ENCODE measurements around the gene DFFA. TPM values are rescaled to one million over a fixed set of nuclear protein-coding genes. Genes with fewer than 3 reads are reported as not detected.

DFFA gene
- total RNA-seq, 1 donor from 2014 or later: 28.6 TPM

GRCh38 chr1:10514490-10515235, 42.3 kb upstream of the DFFA start:
- peak; percentile 68 for TF ChIP-seq CTCF (IDR thresholded peaks at IDR 0.05; ENCODE audit: borderline replicate concordance)
- no peaks in the 10 kb centered on the region for H3K36me3 ChIP-seq
- no peaks in the 10 kb centered on the region for H3K27me3 ChIP-seq (ENCODE audit: low read depth)
- H3K27ac ChIP-seq (replicated peaks): no peak overlapping the region
- no peak for DNase-seq
- intact Hi-C loops (cut with micrococcal nuclease): no loop called here
- H3K4me1 ChIP-seq: peaks cover 73% of the 10 kb centered on the region
- no peak overlapping the region for H3K4me3 ChIP-seq
- no peaks in the 10 kb centered on the region for H3K9me3 ChIP-seq (replicated peaks)

- no peak for DNase-seq
- Histone ChIP-seq H3K27me3 (ENCODE audit: low read depth) (no peaks in the 10 kb centered on the region), H3K36me3 (no peaks in the 10 kb centered on the region), H3K4me1 (peaks cover 66% of the 10 kb centered on the region), H3K27ac (replicated peaks) (no peak overlapping the region), H3K4me3 (no peak overlapping the region), H3K9me3 (replicated peaks) (no peaks in the 10 kb centered on the region)
- intact Hi-C loops (cut with micrococcal nuclease): no loop called here
- no peak for TF ChIP-seq CTCF (IDR thresholded peaks at IDR 0.05; ENCODE audit: borderline replicate concordance)
These were observed 40.9 kb upstream of the DFFA start for GRCh38 chr1:10513199-10513598.

GRCh38 chr1:10511494-10511885, 39.2 kb upstream of the DFFA start:
- intact Hi-C loops (cut with micrococcal nuclease): no loop called here
- Histone ChIP-seq H3K9me3 (replicated peaks) (no peaks in the 10 kb centered on the region), H3K27me3 (ENCODE audit: low read depth) (no peaks in the 10 kb centered on the region), H3K27ac (replicated peaks) (no peak overlapping the region), H3K4me3 (no peak overlapping the region), H3K4me1 (peaks cover 61% of the 10 kb centered on the region), H3K36me3 (no peaks in the 10 kb centered on the region)
- TF ChIP-seq CTCF (IDR thresholded peaks at IDR 0.05; ENCODE audit: borderline replicate concordance): no peak
- no peak for DNase-seq

GRCh38 chr1:10510520-10511493, 38.5 kb upstream of the DFFA start:
- H3K4me1 ChIP-seq: peaks cover 55% of the 10 kb centered on the region
- no peaks in the 10 kb centered on the region for H3K36me3 ChIP-seq
- H3K27me3 ChIP-seq (ENCODE audit: low read depth): no peaks in the 10 kb centered on the region
- intact Hi-C loops (cut with micrococcal nuclease): no loop called here
- no peak overlapping the region for H3K27ac ChIP-seq (replicated peaks)
- DNase-seq: no peak
- H3K9me3 ChIP-seq (replicated peaks): no peaks in the 10 kb centered on the region
- H3K4me3 ChIP-seq: no peak overlapping the region
- no peak for TF ChIP-seq CTCF (IDR thresholded peaks at IDR 0.05; ENCODE audit: borderline replicate concordance)

GRCh38 chr1:10509809-10510509, 37.6 kb upstream of the DFFA start:
- TF ChIP-seq CTCF (IDR thresholded peaks at IDR 0.05; ENCODE audit: borderline replicate concordance): no peak
- Histone ChIP-seq H3K27ac (replicated peaks) (no peak overlapping the region), H3K4me3 (no peak overlapping the region), H3K27me3 (ENCODE audit: low read depth) (no peaks in the 10 kb centered on the region), H3K4me1 (peaks cover 52% of the 10 kb centered on the region), H3K36me3 (no peaks in the 10 kb centered on the region), H3K9me3 (replicated peaks) (no peaks in the 10 kb centered on the region)
- intact Hi-C loops (cut with micrococcal nuclease): loop anchor here (10.0 kb wide), 1 partner anchor 355 kb away; no protein-coding TSS in a partner anchor
- DNase-seq: no peak
